Measurements from ENCODE around the gene ABCA3.
"Not testable (repeated sequence)": the region's sequence is repeated elsewhere in the genome, so short reads cannot be mapped to it uniquely, and the experiment has no call there.

The ABCA3 gene

DNA sequence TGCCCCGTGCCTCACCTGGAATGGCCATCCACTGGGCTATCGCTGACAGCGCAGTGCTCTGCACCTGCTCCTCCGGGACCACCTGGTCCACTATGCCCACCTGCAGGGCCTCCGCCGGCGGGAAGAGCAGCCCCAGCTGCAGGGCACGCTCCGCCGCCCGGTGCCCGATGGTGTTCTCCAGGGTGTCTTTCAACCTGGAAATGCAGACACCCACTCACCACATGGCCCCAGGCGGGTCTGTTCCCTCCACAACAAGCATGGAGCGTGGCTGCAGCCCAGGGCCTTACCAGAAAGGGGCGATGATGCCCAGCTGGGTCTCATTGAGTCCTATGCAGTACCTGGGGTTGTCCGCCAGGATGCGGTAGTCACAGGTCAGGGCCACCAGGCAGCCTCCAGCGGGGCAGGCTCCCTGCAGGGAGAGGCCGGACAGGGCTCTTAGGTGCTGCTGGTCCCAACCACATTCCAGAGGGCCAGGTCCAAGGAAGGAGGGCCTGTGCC is 97.4 kb downstream of the ABCA3 start:
- no peaks in the 10 kb centered on the region for H3K9me2 ChIP-seq (ENCODE audit: low read depth, low read length)
- no peak overlapping the region for H3K27ac ChIP-seq (ENCODE audit: low read depth, low read length, poor library complexity, severe bottlenecking)
- H3K4me2 ChIP-seq (ENCODE audit: low read length): no peak overlapping the region
- no peak overlapping the region for H2AFZ ChIP-seq (ENCODE audit: low read length)
- no peaks in the 10 kb centered on the region for H3K79me2 ChIP-seq (ENCODE audit: insufficient read depth, low read length)
- TF ChIP-seq EZH2 (IDR thresholded peaks at IDR 0.05; ENCODE audit: borderline replicate concordance, low read length): no peak
- TF ChIP-seq, protein P1, sequence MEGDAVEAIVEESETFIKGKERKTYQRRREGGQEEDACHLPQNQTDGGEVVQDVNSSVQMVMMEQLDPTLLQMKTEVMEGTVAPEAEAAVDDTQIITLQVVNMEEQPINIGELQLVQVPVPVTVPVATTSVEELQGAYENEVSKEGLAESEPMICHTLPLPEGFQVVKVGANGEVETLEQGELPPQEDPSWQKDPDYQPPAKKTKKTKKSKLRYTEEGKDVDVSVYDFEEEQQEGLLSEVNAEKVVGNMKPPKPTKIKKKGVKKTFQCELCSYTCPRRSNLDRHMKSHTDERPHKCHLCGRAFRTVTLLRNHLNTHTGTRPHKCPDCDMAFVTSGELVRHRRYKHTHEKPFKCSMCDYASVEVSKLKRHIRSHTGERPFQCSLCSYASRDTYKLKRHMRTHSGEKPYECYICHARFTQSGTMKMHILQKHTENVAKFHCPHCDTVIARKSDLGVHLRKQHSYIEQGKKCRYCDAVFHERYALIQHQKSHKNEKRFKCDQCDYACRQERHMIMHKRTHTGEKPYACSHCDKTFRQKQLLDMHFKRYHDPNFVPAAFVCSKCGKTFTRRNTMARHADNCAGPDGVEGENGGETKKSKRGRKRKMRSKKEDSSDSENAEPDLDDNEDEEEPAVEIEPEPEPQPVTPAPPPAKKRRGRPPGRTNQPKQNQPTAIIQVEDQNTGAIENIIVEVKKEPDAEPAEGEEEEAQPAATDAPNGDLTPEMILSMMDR (IDR thresholded peaks at IDR 0.05; ENCODE audit: low read length): peak; percentile 24; the same call in 1 of the 2 replicates
- H3K4me1 ChIP-seq (ENCODE audit: insufficient read depth, low read length, severe bottlenecking): no peaks in the 10 kb centered on the region
- no peaks in the 10 kb centered on the region for H3K9me3 ChIP-seq (ENCODE audit: low read length)
- no peak overlapping the region for H3K4me3 ChIP-seq (ENCODE audit: low read depth, low read length, poor library complexity, severe bottlenecking)
- H3K9ac ChIP-seq (ENCODE audit: low read length): no peak overlapping the region
- no peaks in the 10 kb centered on the region for H3F3A ChIP-seq (ENCODE audit: insufficient read depth, low read length)
- H3K27me3 ChIP-seq (ENCODE audit: insufficient read depth, low read length): no peaks in the 10 kb centered on the region
- H3K36me3 ChIP-seq (ENCODE audit: insufficient read depth, low read length): peaks cover 60% of the 10 kb centered on the region
- no peaks in the 10 kb centered on the region for H4K20me1 ChIP-seq (ENCODE audit: insufficient read depth, low read length)

DNA sequence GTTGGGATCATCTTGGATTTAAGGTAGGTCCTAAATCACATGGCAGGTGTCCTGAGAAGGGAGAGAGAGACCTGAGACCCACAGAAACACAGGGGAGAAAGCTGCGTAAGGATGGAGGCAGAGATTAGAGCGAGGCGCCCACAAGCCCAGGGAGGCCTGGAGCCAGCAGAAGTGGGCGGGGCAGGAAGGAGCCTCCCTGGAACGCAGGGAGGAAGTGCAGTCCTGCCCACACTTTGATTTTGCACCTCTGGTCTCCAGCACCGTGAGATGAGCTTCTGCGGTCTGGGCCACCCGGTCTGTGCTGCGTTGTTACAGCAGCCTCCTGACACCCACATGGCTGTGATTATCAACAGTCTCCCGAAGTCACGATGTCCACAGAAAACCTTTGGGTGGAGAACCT is 97.9 kb downstream of the ABCA3 start:
- H3K4me1 ChIP-seq (ENCODE audit: insufficient read depth, low read length, severe bottlenecking): no peaks in the 10 kb centered on the region
- H2AFZ ChIP-seq (ENCODE audit: low read length): no peak overlapping the region
- H3K27ac ChIP-seq (ENCODE audit: low read depth, low read length, poor library complexity, severe bottlenecking): no peak overlapping the region
- H4K20me1 ChIP-seq (ENCODE audit: insufficient read depth, low read length): no peaks in the 10 kb centered on the region
- TF ChIP-seq, protein P1 (IDR thresholded peaks at IDR 0.05; ENCODE audit: low read length): no peak
- TF ChIP-seq EZH2 (IDR thresholded peaks at IDR 0.05; ENCODE audit: borderline replicate concordance, low read length): no peak
- no peaks in the 10 kb centered on the region for H3K79me2 ChIP-seq (ENCODE audit: insufficient read depth, low read length)
- H3K9me2 ChIP-seq (ENCODE audit: low read depth, low read length): no peaks in the 10 kb centered on the region
- no peaks in the 10 kb centered on the region for H3F3A ChIP-seq (ENCODE audit: insufficient read depth, low read length)
- H3K4me3 ChIP-seq (ENCODE audit: low read depth, low read length, poor library complexity, severe bottlenecking): no peak overlapping the region
- H3K27me3 ChIP-seq (ENCODE audit: insufficient read depth, low read length): no peaks in the 10 kb centered on the region
- H3K9me3 ChIP-seq (ENCODE audit: low read length): no peaks in the 10 kb centered on the region
- peaks cover 64% of the 10 kb centered on the region for H3K36me3 ChIP-seq (ENCODE audit: insufficient read depth, low read length)
- H3K4me2 ChIP-seq (ENCODE audit: low read length): no peak overlapping the region
- no peak overlapping the region for H3K9ac ChIP-seq (ENCODE audit: low read length)

DNA sequence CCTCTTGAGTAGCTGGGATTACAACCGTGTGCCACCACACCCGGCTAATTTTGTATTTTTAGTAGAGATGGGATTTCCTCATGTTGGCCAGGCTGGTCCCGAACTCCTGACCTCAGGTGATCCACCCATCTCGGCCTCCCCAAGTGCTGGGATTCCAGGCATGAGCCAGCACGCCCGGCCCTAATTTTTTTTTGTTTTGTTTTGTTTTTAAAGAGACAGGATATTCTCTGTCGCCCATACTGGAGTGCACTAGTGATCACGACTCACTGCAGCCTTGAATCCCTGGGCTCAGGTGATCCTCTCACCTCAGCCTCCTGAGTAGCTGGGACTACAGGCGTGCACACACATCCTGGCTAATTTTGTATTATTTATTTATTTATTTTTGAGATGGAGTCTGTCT is 100.2 kb downstream of the ABCA3 start:
- H3K4me3 ChIP-seq (ENCODE audit: low read depth, low read length, poor library complexity, severe bottlenecking); H3K27me3 ChIP-seq (ENCODE audit: insufficient read depth, low read length); H3K79me2 ChIP-seq (ENCODE audit: insufficient read depth, low read length); H3F3A ChIP-seq (ENCODE audit: insufficient read depth, low read length); H3K27ac ChIP-seq (ENCODE audit: low read depth, low read length, poor library complexity, severe bottlenecking); H2AFZ ChIP-seq (ENCODE audit: low read length); H3K4me2 ChIP-seq (ENCODE audit: low read length); H4K20me1 ChIP-seq (ENCODE audit: insufficient read depth, low read length); H3K9me3 ChIP-seq (ENCODE audit: low read length); H3K4me1 ChIP-seq (ENCODE audit: insufficient read depth, low read length, severe bottlenecking); H3K9ac ChIP-seq (ENCODE audit: low read length); H3K9me2 ChIP-seq (ENCODE audit: low read depth, low read length): not testable (repeated sequence)
- peaks cover 70% of the 10 kb centered on the region for H3K36me3 ChIP-seq (ENCODE audit: insufficient read depth, low read length)

Data from OCI-LY1 (cell line).